Neutrophil (primary cell): ENCODE data around the gene RPL23.

Source experiments
- H3K27ac ChIP-seq: fragments of 200-600 bp; sonication (generic); 2 replicates; pipeline ENCODE4 v1.5.1; 2016; ENCODE audit warnings: mild to moderate bottlenecking, moderate library complexity
- H3K27me3 ChIP-seq: fragments of 200-600 bp; sonication (generic); 2 replicates; pipeline ENCODE4 v1.6.0; 2016; ENCODE audit warnings: mild to moderate bottlenecking
- H3K36me3 ChIP-seq: fragments of 200-600 bp; sonication (generic); 2 replicates; pipeline ENCODE4 v1.5.1; 2017
- H3K4me1 ChIP-seq, 2 experiments: fragments of 200-600 bp in 1 of 2; sonication (generic) in 1 of 2; 1 replicate in 1 of 2; 2 replicates in 1 of 2; pipeline versions ENCODE4 v1.5.1 to v1.6.1; 2013 to 2016; ENCODE audit warnings: low read depth in 1 of 2, low read length in 1 of 2, mild to moderate bottlenecking in 1 of 2, moderate library complexity in 1 of 2; ENCODE audit not compliant: control insufficient read depth in 1 of 2, insufficient read depth in 1 of 2
- H3K4me3 ChIP-seq, 2 experiments: fragments of 200-600 bp in 1 of 2; sonication (generic) in 1 of 2; 1 replicate in 1 of 2; 2 replicates in 1 of 2; pipeline ENCODE4 v1.5.1; 2013 to 2016; ENCODE audit warnings: low read depth in 1 of 2, low read length in 1 of 2, mild to moderate bottlenecking in 1 of 2, moderate library complexity in 1 of 2
- H3K9me3 ChIP-seq: fragments of 200-600 bp; sonication (generic); 2 replicates; pipeline ENCODE4 v1.5.1; 2016
- TF ChIP-seq, protein P1 (sequence below): fragments of 200-600 bp; sonication (generic); IDR thresholded peaks from 2 replicates; pipeline ENCODE4 v1.5.1; 2016; ENCODE audit warnings: antibody characterized with exemption

The RPL23 gene

DNA sequence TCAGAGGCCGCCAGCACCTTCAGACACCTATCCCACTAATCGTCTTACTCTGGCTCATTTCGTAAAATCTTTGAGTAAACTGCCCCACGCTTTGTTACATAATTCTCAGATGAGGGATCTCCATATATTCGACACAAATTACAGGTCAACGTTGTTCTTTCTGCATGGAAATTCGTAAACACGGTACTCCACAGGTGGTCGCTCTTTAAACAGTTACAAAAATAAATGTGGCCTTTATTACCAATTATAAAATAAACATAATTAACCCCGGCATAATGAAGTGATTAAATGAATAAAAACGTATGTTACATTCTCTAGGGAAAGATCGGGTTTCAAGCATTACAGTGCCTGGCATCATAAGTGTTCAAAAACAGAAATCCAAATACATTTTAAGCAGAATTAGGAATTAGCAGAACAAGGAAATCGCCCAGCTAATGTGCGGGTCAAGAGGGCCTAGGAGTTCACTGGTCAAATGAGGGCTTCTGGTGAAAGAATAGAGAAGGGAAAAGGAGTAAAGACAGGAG lies 53.2 kb downstream of the RPL23 start:
- H3K27me3 ChIP-seq: no peaks in the 10 kb centered on the region
- H3K4me1 ChIP-seq: peaks cover 27% of the 10 kb centered on the region in 2 experiments
- peaks cover 42% of the 10 kb centered on the region for H3K36me3 ChIP-seq
- H3K4me3 ChIP-seq: peak overlapping the region; percentile 87 to 98
- no peaks in the 10 kb centered on the region for H3K9me3 ChIP-seq
- TF ChIP-seq, protein P1, sequence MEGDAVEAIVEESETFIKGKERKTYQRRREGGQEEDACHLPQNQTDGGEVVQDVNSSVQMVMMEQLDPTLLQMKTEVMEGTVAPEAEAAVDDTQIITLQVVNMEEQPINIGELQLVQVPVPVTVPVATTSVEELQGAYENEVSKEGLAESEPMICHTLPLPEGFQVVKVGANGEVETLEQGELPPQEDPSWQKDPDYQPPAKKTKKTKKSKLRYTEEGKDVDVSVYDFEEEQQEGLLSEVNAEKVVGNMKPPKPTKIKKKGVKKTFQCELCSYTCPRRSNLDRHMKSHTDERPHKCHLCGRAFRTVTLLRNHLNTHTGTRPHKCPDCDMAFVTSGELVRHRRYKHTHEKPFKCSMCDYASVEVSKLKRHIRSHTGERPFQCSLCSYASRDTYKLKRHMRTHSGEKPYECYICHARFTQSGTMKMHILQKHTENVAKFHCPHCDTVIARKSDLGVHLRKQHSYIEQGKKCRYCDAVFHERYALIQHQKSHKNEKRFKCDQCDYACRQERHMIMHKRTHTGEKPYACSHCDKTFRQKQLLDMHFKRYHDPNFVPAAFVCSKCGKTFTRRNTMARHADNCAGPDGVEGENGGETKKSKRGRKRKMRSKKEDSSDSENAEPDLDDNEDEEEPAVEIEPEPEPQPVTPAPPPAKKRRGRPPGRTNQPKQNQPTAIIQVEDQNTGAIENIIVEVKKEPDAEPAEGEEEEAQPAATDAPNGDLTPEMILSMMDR: no peak
- peak overlapping the region; percentile 99 for H3K27ac ChIP-seq

DNA sequence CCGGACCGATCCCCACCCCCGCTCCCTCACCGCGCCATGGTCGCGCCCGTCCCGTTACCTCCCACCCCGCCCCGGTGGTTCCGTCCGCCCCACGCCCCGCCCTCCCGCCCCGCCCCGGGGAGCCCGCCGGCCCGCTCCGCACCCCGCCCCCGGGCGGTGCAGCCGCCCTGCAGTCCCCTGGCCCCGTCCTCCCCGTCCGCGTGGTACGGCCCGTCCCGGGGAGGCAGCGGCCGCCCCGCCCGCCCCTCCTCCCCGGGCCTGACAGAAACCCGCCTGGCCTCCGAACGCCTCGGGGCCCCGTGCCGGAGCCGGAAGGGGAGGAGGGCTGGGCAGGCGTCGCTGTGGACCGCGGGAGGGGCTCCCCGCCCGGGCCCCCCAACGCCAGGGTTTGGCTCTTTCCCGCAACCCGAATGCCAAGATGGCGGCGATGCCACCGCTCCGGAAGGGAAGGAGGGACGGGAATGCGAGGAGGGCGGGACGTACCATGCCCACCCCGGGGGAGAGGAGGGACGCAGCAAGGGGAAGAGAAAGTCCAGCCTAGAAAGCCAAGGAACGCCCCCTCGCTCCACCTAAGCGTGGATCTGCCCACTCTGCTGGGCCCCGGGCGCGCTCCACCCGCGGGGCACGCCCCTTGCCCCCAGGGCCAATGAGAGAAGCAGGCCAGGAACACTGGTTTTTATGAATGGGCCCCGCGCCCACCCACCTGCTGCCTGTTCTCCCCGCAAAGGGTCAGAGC lies 53.9 kb downstream of the RPL23 start, which contains the start of gene PIP4K2B:
Gene PIP4K2B, minus strand, starts transcription at position 56 of the 736 bp plus-strand sequence. CDS start 132 bp downstream, outside the sequence.
- TF ChIP-seq, protein P1: no peak
- Histone ChIP-seq H3K27ac (peak within 1 kb of the TSS; percentile 99), H3K27me3 (no peaks in the 10 kb centered on the region), H3K4me1 (peaks cover 27% of the 10 kb centered on the region in 2 experiments), H3K9me3 (no peaks in the 10 kb centered on the region), H3K36me3 (peaks cover 35% of the 10 kb centered on the region), H3K4me3 (peak within 1 kb of the TSS; percentile 87 to 98)

DNA sequence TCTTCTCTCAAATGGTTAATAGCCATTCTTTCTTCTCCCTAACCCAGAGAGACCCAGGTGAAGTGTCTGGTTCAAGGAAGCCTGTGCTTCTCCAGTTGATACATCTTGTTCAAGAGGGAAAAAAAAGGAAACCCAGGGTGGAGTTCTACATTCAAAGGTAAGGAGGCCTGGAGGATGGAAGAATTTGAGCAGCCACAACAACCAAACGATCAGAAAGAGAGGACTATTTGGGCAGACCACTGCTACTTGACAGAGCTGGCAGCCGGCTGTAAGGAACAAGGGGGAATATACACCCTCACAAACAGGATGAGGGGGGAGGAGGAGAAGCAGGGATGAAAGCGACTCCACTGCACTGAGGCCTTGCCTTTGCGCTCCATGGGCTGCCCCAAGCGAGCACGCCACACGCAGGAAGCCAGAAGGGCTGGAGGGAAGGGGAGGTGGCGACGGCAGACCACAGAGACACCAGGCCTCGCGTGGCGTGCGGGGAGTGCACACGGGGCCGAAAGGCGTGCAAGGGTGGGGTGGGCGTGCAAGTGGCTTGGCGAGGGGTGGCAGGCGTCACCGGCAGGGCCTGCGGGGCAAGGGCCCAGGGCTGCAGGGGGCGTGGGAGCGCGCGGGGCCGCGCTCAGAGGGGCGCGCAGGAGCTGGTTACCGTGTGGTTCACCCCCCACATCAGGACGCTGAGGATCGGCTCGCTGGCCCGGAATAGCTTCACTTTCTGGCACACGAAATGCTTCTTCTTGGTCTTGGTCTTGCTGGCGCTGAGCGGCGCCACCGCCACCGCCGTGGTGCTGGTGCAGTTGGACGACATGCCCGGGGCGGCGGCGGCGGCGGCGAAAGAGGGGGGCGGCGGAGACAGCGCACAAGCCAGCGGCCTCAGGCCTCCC lies 54.7 kb downstream of the RPL23 start:
- Histone ChIP-seq H3K36me3 (peaks cover 27% of the 10 kb centered on the region), H3K9me3 (no peaks in the 10 kb centered on the region), H3K4me3 (peak overlapping the region; percentile 87 to 98), H3K27me3 (no peaks in the 10 kb centered on the region), H3K27ac (peak overlapping the region; percentile 99), H3K4me1 (peaks cover 27% of the 10 kb centered on the region in 2 experiments)
- TF ChIP-seq, protein P1: no peak
